SK-N-SH (cell line): Measurements from ENCODE around the gene THAP7. TPM values are rescaled to one million over a fixed set of nuclear protein-coding genes. Genes with fewer than 3 reads are reported as not detected.

ENCODE experiments used
- CTCF ChIA-PET: fragments of 300-600, 350-600 bp; formaldehyde crosslinking; extraction: SDS; loops from one replicate; lab custom pipeline; 2021; lab: Yijun Ruan, JAX
- POLR2A ChIA-PET: fragments of 350-600 bp; sonication (Branson Sonifier 250); formaldehyde crosslinking; extraction: SDS; loops from one replicate; lab custom pipeline; 2020; ENCODE audit warnings: antibody characterized with exemption, inconsistent platforms; lab: Yijun Ruan, JAX
- DNase-seq: peaks from one replicate; pipeline ENCODE4 v3.0.0; 2012
- H2AFZ ChIP-seq: fragments of 200-600 bp; sonication (generic); 2 replicates; pipeline ENCODE4 v1.8.1; 2016; ENCODE audit warnings: antibody characterized with exemption, mild to moderate bottlenecking, low read depth
- H3F3A ChIP-seq: fragments of 200-600 bp; sonication (generic); replicated peaks from 2 replicates; pipeline ENCODE3; 2016; ENCODE audit warnings: antibody characterized with exemption, mild to moderate bottlenecking; ENCODE audit not compliant: insufficient read depth
- H3K27ac ChIP-seq, 2 experiments: fragments of 200-500 bp in 1 of 2; fragments of 200-600 bp in 1 of 2; sonication (Bioruptor generic) in 1 of 2; sonication (generic), shearing (Covaris generic) in 1 of 2; 2 replicates each; pipeline versions ENCODE4 v1.5.1 to v1.6.1; 2014 to 2016; ENCODE audit warnings: low read depth in 2 of 2, inconsistent platforms in 1 of 2, low read length in 1 of 2, mild to moderate bottlenecking in 1 of 2, mixed read lengths in 1 of 2
- H3K27me3 ChIP-seq: fragments of 200-600 bp; sonication (generic), shearing (Covaris generic); 2 replicates; pipeline ENCODE4 v1.6.1; 2016; ENCODE audit warnings: mixed run types; ENCODE audit not compliant: insufficient read depth
- H3K36me3 ChIP-seq, 2 experiments: fragments of 200-500 bp in 1 of 2; fragments of 200-600 bp in 1 of 2; sonication (Bioruptor generic) in 1 of 2; sonication (generic) in 1 of 2; replicated peaks in 1 of 2; 2 replicates each; pipeline versions ENCODE3 to v1.5.1; 2014 to 2016; ENCODE audit warnings: low read length in 1 of 2, mild to moderate bottlenecking in 1 of 2; ENCODE audit not compliant: insufficient read depth in 2 of 2, control insufficient read depth in 1 of 2
- H3K4me1 ChIP-seq, 2 experiments: fragments of 200-500 bp in 1 of 2; fragments of 200-600 bp in 1 of 2; sonication (Bioruptor generic) in 1 of 2; sonication (generic), shearing (Covaris generic) in 1 of 2; 2 replicates each; pipeline versions ENCODE4 v1.5.1 to v1.6.1; 2014 to 2016; ENCODE audit warnings: low read depth in 1 of 2, low read length in 1 of 2, mixed run types in 1 of 2; ENCODE audit not compliant: insufficient read depth in 2 of 2, control insufficient read depth in 1 of 2
- H3K4me2 ChIP-seq: fragments of 200-600 bp; sonication (generic), shearing (Covaris generic); 2 replicates; pipeline ENCODE4 v1.6.1; 2017; ENCODE audit warnings: mixed run types
- H3K4me3 ChIP-seq, 2 experiments: fragments of 200-500 bp in 1 of 2; fragments of 200-600 bp in 1 of 2; sonication (Bioruptor generic) in 1 of 2; sonication (generic), shearing (Covaris generic) in 1 of 2; 2 replicates each; pipeline versions ENCODE4 v1.5.1 to v1.8.1; 2014 to 2016; ENCODE audit warnings: low read depth in 2 of 2, inconsistent platforms in 1 of 2, low read length in 1 of 2, mild to moderate bottlenecking in 1 of 2, mixed read lengths in 1 of 2, moderate library complexity in 1 of 2
- H3K79me2 ChIP-seq: fragments of 200-600 bp; sonication (generic); 2 replicates; pipeline ENCODE4 v1.8.1; 2017; ENCODE audit warnings: mild to moderate bottlenecking; ENCODE audit not compliant: insufficient read depth
- H3K9ac ChIP-seq: fragments of 200-600 bp; sonication (generic); 2 replicates; pipeline ENCODE4 v1.6.1; 2017; ENCODE audit warnings: mixed run types
- H3K9me2 ChIP-seq: fragments of 200-600 bp; sonication (generic); 2 replicates; pipeline ENCODE4 v1.6.1; 2017; ENCODE audit warnings: mixed run types
- H3K9me3 ChIP-seq: fragments of 200-600 bp; sonication (generic); 2 replicates; pipeline ENCODE4 v1.6.1; 2017; ENCODE audit warnings: mixed run types, mild to moderate bottlenecking, moderate library complexity
- H4K20me1 ChIP-seq: fragments of 200-600 bp; sonication (generic); 2 replicates; pipeline ENCODE4 v1.6.1; 2017; ENCODE audit warnings: mild to moderate bottlenecking, mixed run types; ENCODE audit not compliant: insufficient read depth
- CHD2 ChIP-seq: fragments of 150-350 bp; IDR thresholded peaks from 2 replicates; pipeline ENCODE4 v1.6.1; 2018; ENCODE audit warnings: low read length; ENCODE audit not compliant: partially characterized antibody
- ELF1 ChIP-seq: IDR thresholded peaks from 2 replicates; pipeline ENCODE4 v1.4.0; 2012
- EP300 ChIP-seq, 2 experiments: IDR thresholded peaks; 2 replicates each; pipeline versions ENCODE4 v1.4.0 to v1.6.1; 2012; ENCODE audit warnings: borderline replicate concordance in 1 of 2, low read depth in 1 of 2, low read length in 1 of 2
- FOSL2 ChIP-seq: IDR thresholded peaks from 2 replicates; pipeline ENCODE4 v1.4.0; 2012; ENCODE audit warnings: low read depth, mild to moderate bottlenecking, moderate library complexity, borderline replicate concordance
- FOXJ3 ChIP-seq: sonication (generic); formaldehyde crosslinking; IDR thresholded peaks from 2 replicates; pipeline ENCODE4 v1.5.1; 2020; ENCODE audit warnings: mild to moderate bottlenecking, missing genetic modification reagents
- FOXM1 ChIP-seq: IDR thresholded peaks from 2 replicates; pipeline ENCODE4 v1.4.0; 2012; ENCODE audit warnings: low read depth, mild to moderate bottlenecking
- GATA2 ChIP-seq: sonication (generic); formaldehyde crosslinking; IDR thresholded peaks from 2 replicates; pipeline ENCODE4 v1.5.0; 2020; ENCODE audit warnings: mild to moderate bottlenecking, missing genetic modification reagents
- MEF2A ChIP-seq: IDR thresholded peaks from 2 replicates; pipeline ENCODE4 v1.4.0; 2012; ENCODE audit warnings: low read depth, borderline replicate concordance
- POLR2AphosphoS5 ChIP-seq: IDR thresholded peaks from 2 replicates; pipeline ENCODE4 v1.6.1; 2012; ENCODE audit warnings: low read depth, low read length
- REST ChIP-seq: IDR thresholded peaks from 2 replicates; pipeline ENCODE4 v1.6.1; 2012; ENCODE audit warnings: mild to moderate bottlenecking, low read depth, low read length, moderate library complexity
- RFX5 ChIP-seq: IDR thresholded peaks from 2 replicates; pipeline ENCODE4 v1.6.1; 2012; ENCODE audit warnings: mild to moderate bottlenecking, improper control_type of control experiment, low read length
- RXRA ChIP-seq: IDR thresholded peaks from 2 replicates; pipeline ENCODE4 v1.4.0; 2012; ENCODE audit warnings: low read depth, mild to moderate bottlenecking, borderline replicate concordance
- SIN3A ChIP-seq: IDR thresholded peaks from 2 replicates; pipeline ENCODE4 v1.6.1; 2012; ENCODE audit warnings: low read depth, mild to moderate bottlenecking, low read length, moderate library complexity, borderline replicate concordance
- TEAD4 ChIP-seq: IDR thresholded peaks from 2 replicates; pipeline ENCODE4 v1.4.0; 2012; ENCODE audit warnings: mild to moderate bottlenecking, borderline replicate concordance; ENCODE audit not compliant: insufficient read depth
- USF2 ChIP-seq: fragments of 150-350 bp; IDR thresholded peaks from 2 replicates; pipeline ENCODE4 v1.6.1; 2017; ENCODE audit warnings: antibody characterized with exemption, low read length, low read depth, borderline replicate concordance
- WGBS: methylation state at CpG from one replicate; pipeline ENCODE4 v1.1.6; 2017; ENCODE audit warnings: low lambda C conversion rate; 5-methylcytosine and 5-hydroxymethylcytosine counted together
- polyA plus RNA-seq, 3 experiments: library from polyadenylated mRNA; depleted of rRNA; stranded (reverse); fragments of >200 nt; gene quantifications; 2 replicates each; pipeline ENCODE4 v1.2.3, GENCODE V29; 2012
- TF ChIP-seq, protein P1 (sequence below): IDR thresholded peaks from 2 replicates; pipeline ENCODE4 v1.4.0; 2012; ENCODE audit warnings: low read depth
- TF ChIP-seq, protein P2 (sequence below): IDR thresholded peaks from 2 replicates; pipeline ENCODE4 v1.4.0; 2012; ENCODE audit warnings: low read depth, borderline replicate concordance

THAP7 gene
- polyA plus RNA-seq, 1 of the 3 experiments (the other 2 are of a cell fraction): 32.0 TPM

GRCh38 chr22:21031545-21032036 lies 29.7 kb upstream of the THAP7 start:
- no peak for DNase-seq
- Histone ChIP-seq H3K4me2 (no peak overlapping the region), H3K9me3 (no peaks in the 10 kb centered on the region), H3K4me1 (peaks cover 0 to 21% of the 10 kb centered on the region in 2 experiments; a peak in 1 of 4 replicates), H3K27ac (no peak overlapping the region), H3K79me2 (no peaks in the 10 kb centered on the region), H4K20me1 (no peaks in the 10 kb centered on the region), H3K9ac (no peak overlapping the region), H2AFZ (no peak overlapping the region), H3K27me3 (no peaks in the 10 kb centered on the region), H3K36me3 (no peaks in the 10 kb centered on the region), H3K4me3 (no peak overlapping the region), H3K9me2 (no peaks in the 10 kb centered on the region), H3F3A (no peaks in the 10 kb centered on the region)
- 83% methylated on average over 7 of the region's 18 CpGs for WGBS
- CTCF ChIA-PET: interaction anchor here (1.0 kb wide), 1 partner anchor 10 kb away, joined by 4 read pairs; no protein-coding TSS in a partner anchor
- no peak for TF ChIP-seq USF2
- TF ChIP-seq FOSL2: no peak
- no peak for TF ChIP-seq ELF1
- TF ChIP-seq, protein P1, sequence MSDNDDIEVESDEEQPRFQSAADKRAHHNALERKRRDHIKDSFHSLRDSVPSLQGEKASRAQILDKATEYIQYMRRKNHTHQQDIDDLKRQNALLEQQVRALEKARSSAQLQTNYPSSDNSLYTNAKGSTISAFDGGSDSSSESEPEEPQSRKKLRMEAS: no peak
- no peak for TF ChIP-seq CHD2
- no peak for TF ChIP-seq FOXM1
- TF ChIP-seq POLR2AphosphoS5: no peak
- POLR2A ChIA-PET: interaction anchor here (0.7 kb wide), 1 partner anchor 32 kb away, joined by 3 read pairs; no protein-coding TSS in a partner anchor

GRCh38 chr22:21030621-21031544 lies 29.0 kb upstream of the THAP7 start:
- Histone ChIP-seq H3F3A (no peaks in the 10 kb centered on the region), H3K9ac (no peak overlapping the region), H3K4me3 (no peak overlapping the region), H3K4me1 (peaks cover 0 to 21% of the 10 kb centered on the region in 2 experiments; a peak in 1 of 4 replicates), H3K9me3 (no peaks in the 10 kb centered on the region), H3K36me3 (no peaks in the 10 kb centered on the region), H3K9me2 (no peaks in the 10 kb centered on the region), H3K27me3 (no peaks in the 10 kb centered on the region), H3K79me2 (no peaks in the 10 kb centered on the region), H4K20me1 (no peaks in the 10 kb centered on the region), H2AFZ (no peak overlapping the region), H3K27ac (no peak overlapping the region), H3K4me2 (no peak overlapping the region)
- no peak for DNase-seq
- ChIA-PET CTCF (interaction anchor here (1.0 kb wide), 1 partner anchor 9 kb away, joined by 4 read pairs; no protein-coding TSS in a partner anchor), POLR2A (interaction anchor here (0.7 kb wide), 1 partner anchor 32 kb away, joined by 3 read pairs; no protein-coding TSS in a partner anchor)
- WGBS: 86% methylated on average over 33 of the region's 40 CpGs
- TF ChIP-seq RFX5: no peak
- TF ChIP-seq FOXJ3 (CRISPR knock-in tag): no peak
- TF ChIP-seq MEF2A: no peak
- TF ChIP-seq GATA2 (CRISPR knock-in tag): no peak
- TF ChIP-seq RXRA: no peak
- no peak for TF ChIP-seq SIN3A
- no peak for TF ChIP-seq FOSL2
- TF ChIP-seq, protein P1: no peak
- no peak for TF ChIP-seq USF2
- no peak for TF ChIP-seq EP300 (IDR thresholded peaks at IDR 0.05; ENCODE audit: borderline replicate concordance in 1 of 2, low read depth in 1 of 2, low read length in 1 of 2)
- TF ChIP-seq TEAD4: no peak
- TF ChIP-seq, protein P2, sequence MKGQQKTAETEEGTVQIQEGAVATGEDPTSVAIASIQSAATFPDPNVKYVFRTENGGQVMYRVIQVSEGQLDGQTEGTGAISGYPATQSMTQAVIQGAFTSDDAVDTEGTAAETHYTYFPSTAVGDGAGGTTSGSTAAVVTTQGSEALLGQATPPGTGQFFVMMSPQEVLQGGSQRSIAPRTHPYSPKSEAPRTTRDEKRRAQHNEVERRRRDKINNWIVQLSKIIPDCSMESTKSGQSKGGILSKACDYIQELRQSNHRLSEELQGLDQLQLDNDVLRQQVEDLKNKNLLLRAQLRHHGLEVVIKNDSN: no peak
- no peak for TF ChIP-seq REST
- TF ChIP-seq FOXM1: no peak
- TF ChIP-seq POLR2AphosphoS5: no peak
